VCaP (cell line): ENCODE results near the gene CLIP2.

Experiments
- H3K27ac ChIP-seq: fragments of 450-650 bp; 2 replicates; pipeline ENCODE4 v1.5.1; 2017
- CTCF ChIP-seq: fragments of 450-650 bp; conservative IDR thresholded peaks from 2 replicates; pipeline ENCODE4 v1.5.1; 2017; ENCODE audit warnings: mild to moderate bottlenecking, moderate library complexity

CLIP2 gene

GRCh38 chr7:74287303-74288033 is 1.7 kb upstream of the CLIP2 start:
- TF ChIP-seq CTCF = no peak
- H3K27ac ChIP-seq = no peak overlapping the region

DNA sequence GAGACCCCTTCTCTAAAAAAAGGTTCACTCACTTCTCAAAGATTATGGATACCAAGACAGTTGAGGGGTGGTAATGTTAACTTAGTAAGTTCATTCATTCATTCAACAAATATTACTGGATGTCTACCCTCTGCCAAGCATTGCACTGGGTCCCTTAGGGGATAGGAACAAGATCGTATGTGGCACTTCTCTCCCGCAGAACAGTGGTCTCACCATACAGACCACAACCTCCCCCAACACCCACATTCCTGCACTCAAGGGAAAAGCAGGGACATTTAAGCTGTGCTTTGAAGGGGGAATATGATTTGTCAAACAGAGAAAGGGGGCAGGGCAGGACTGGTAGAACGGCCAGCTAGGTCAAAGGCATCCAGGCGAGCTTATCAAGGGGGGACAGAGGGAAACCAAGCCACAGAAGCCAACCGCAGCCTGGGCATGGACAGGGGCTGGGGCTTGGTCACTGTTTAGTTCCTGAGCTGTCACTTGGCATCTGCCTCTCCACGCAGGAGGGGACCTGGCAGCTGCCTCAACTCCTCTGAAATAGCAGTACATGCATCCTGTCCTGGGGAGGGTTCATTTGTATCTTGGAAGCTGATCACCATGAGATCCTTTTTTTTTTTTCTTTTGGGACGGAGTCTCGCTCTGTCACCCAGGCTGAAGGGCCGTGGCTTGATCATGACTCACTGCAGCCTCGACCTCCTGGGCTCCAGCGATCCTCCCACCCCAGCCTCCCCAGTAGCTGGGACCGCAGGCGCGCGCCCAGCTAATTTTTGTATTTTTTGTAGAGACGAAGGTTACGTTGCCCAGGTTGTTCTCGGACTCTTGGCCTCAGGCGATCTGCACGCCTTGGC is 949 bp upstream of the CLIP2 start:
- no peak for TF ChIP-seq CTCF
- H3K27ac ChIP-seq = peak overlapping the region; percentile 59; the same call in 1 of the 2 replicates

GRCh38 chr7:74289659-74290552 is 699 bp downstream of the CLIP2 start:
- H3K27ac ChIP-seq = peak overlapping the region; percentile 59; the same call in 1 of the 2 replicates

GRCh38 chr7:74290553-74290950 is 1.3 kb downstream of the CLIP2 start:
- TF ChIP-seq CTCF = no peak
- no peak overlapping the region for H3K27ac ChIP-seq

More at GRCh38 chr7:74289659-74290552, 699 bp downstream of the CLIP2 start:
- TF ChIP-seq CTCF = no peak

GRCh38 chr7:74290981-74291441 is 1.8 kb downstream of the CLIP2 start:
- TF ChIP-seq CTCF = no peak
- no peak overlapping the region for H3K27ac ChIP-seq

- TF ChIP-seq CTCF = no peak
- H3K27ac ChIP-seq = no peak overlapping the region
Observed at GRCh38 chr7:74291535-74291934, 2.3 kb downstream of the CLIP2 start.
